GM12892 (cell line): ENCODE data around the gene EEPD1.

Experiments
- POLR2A ChIP-seq: IDR thresholded peaks from 2 replicates; pipeline ENCODE4 v1.6.1; 2011; ENCODE audit warnings: low read depth, low read length, control low read depth
- POLR2AphosphoS5 ChIP-seq: IDR thresholded peaks from 2 replicates; pipeline ENCODE4 v1.6.1; 2011; ENCODE audit warnings: low read depth, low read length, control low read depth
- TAF1 ChIP-seq: IDR thresholded peaks from 2 replicates; pipeline ENCODE4 v1.6.1; 2011; ENCODE audit warnings: low read depth, mild to moderate bottlenecking, control low read depth, low read length, borderline replicate concordance

- TF ChIP-seq POLR2AphosphoS5: no peak
- TF ChIP-seq POLR2A: no peak
- TF ChIP-seq TAF1: no peak
Measured at GRCh38 chr7:36204044-36204663, 51.1 kb downstream of the EEPD1 start.
